ENCODE measurements around the gene MVP. TPM values are rescaled to one million over a fixed set of nuclear protein-coding genes. Genes with fewer than 3 reads are reported as not detected.

Gene MVP
- total RNA-seq, 1 experiment from 2014 or later: 72.5 TPM

DNA sequence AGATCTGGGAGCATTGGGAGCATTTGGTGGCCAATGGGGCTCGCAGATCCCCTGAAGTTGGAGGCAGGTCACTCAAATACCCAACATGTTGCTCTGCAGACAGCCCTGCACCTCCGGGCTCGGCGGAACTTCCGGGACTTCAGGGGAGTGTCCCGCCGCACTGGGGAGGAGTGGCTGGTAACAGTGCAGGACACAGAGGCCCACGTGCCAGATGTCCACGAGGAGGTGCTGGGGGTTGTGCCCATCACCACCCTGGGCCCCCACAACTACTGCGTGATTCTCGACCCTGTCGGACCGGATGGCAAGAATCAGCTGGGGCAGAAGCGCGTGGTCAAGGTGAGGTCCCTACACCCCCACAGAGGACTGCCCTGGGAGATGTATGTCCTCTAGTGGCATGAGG is 16.4 kb downstream of the MVP start:
- no peaks in the 10 kb centered on the region for H3K4me1 ChIP-seq
- no peak for DNase-seq
- intact Hi-C loops (cut with micrococcal nuclease; ENCODE audit: unreplicated experiment): no loop called here
- TF ChIP-seq CTCF (IDR thresholded peaks at IDR 0.05; ENCODE audit: insufficient read depth in 1 of 2, low read depth in 1 of 2, low read length in 1 of 2, severe bottlenecking in 1 of 2, unreplicated experiment in 1 of 2): no peak
- no peaks in the 10 kb centered on the region for H3K9me3 ChIP-seq
- H3K27me3 ChIP-seq (replicated peaks; ENCODE audit: control insufficient read depth, insufficient read depth, low read length): no peaks in the 10 kb centered on the region
- ChIA-PET CTCF (no interaction called here), POLR2A (no interaction called here)
- peaks cover 2% of the 10 kb centered on the region; the same call in 1 of the 2 replicates for H3K36me3 ChIP-seq (ENCODE audit: control insufficient read depth, insufficient read depth, low read length)
- no peak overlapping the region for H3K27ac Mint-ChIP-seq (ENCODE audit: unreplicated experiment)
- H3K4me3 Mint-ChIP-seq (ENCODE audit: unreplicated experiment): no peak overlapping the region
- no peaks in the 10 kb centered on the region for H3K27me3 Mint-ChIP-seq (ENCODE audit: insufficient read depth, unreplicated experiment)
- H3K4me1 Mint-ChIP-seq (ENCODE audit: low read depth, unreplicated experiment): no peaks in the 10 kb centered on the region
- no peaks in the 10 kb centered on the region for H3K9me3 Mint-ChIP-seq (ENCODE audit: unreplicated experiment)
- H3K36me3 Mint-ChIP-seq (ENCODE audit: insufficient read depth, unreplicated experiment): peaks cover 15% of the 10 kb centered on the region
- no peak overlapping the region for H3K4me3 ChIP-seq (ENCODE audit: low read depth, low read length)
- no TSS peak for BruUV-seq (replicated peaks)

- no peak overlapping the region for H3K4me3 ChIP-seq (ENCODE audit: low read depth, low read length)
- no peaks in the 10 kb centered on the region for H3K9me3 ChIP-seq
- H3K4me3 Mint-ChIP-seq (ENCODE audit: unreplicated experiment): no peak overlapping the region
- ChIA-PET CTCF (no interaction called here), POLR2A (no interaction called here)
- H3K27me3 Mint-ChIP-seq (ENCODE audit: insufficient read depth, unreplicated experiment): no peaks in the 10 kb centered on the region
- intact Hi-C loops (cut with micrococcal nuclease; ENCODE audit: unreplicated experiment): no loop called here
- DNase-seq: no peak
- peaks cover 2% of the 10 kb centered on the region; the same call in 1 of the 2 replicates for H3K36me3 ChIP-seq (ENCODE audit: control insufficient read depth, insufficient read depth, low read length)
- BruUV-seq (replicated peaks): no TSS peak
- H3K36me3 Mint-ChIP-seq (ENCODE audit: insufficient read depth, unreplicated experiment): peaks cover 15% of the 10 kb centered on the region
- H3K27me3 ChIP-seq (replicated peaks; ENCODE audit: control insufficient read depth, insufficient read depth, low read length): no peaks in the 10 kb centered on the region
- H3K9me3 Mint-ChIP-seq (ENCODE audit: unreplicated experiment): no peaks in the 10 kb centered on the region
- no peaks in the 10 kb centered on the region for H3K4me1 Mint-ChIP-seq (ENCODE audit: low read depth, unreplicated experiment)
- TF ChIP-seq CTCF (IDR thresholded peaks at IDR 0.05; ENCODE audit: insufficient read depth in 1 of 2, low read depth in 1 of 2, low read length in 1 of 2, severe bottlenecking in 1 of 2, unreplicated experiment in 1 of 2): no peak
- H3K27ac Mint-ChIP-seq (ENCODE audit: unreplicated experiment): no peak overlapping the region
- no peaks in the 10 kb centered on the region for H3K4me1 ChIP-seq
These were observed 17.6 kb downstream of the MVP start for GRCh38 chr16:29837841-29838240.

DNA sequence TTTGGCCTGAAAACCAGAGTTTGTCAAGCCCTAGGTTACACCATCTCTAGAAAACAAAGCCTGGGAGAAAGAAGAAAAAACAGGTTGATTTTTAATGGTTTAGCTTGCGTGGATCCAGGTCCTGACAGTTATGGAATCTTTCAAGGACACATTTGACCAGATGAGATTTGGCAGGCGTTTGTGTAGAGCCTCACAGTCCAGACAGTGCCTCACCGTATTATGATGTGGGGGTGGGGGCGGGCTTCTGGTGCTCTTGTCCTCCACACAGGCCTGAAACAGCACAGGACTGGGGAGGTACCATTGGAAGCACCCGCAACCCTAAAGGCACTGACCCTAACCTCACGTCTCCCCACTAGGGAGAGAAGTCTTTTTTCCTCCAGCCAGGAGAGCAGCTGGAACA is 19.6 kb downstream of the MVP start:
- H3K4me3 Mint-ChIP-seq (ENCODE audit: unreplicated experiment): no peak overlapping the region
- intact Hi-C loops (cut with micrococcal nuclease; ENCODE audit: unreplicated experiment): no loop called here
- H3K27me3 Mint-ChIP-seq (ENCODE audit: insufficient read depth, unreplicated experiment): no peaks in the 10 kb centered on the region
- no peaks in the 10 kb centered on the region; the same call in 1 of the 2 replicates for H3K36me3 ChIP-seq (ENCODE audit: control insufficient read depth, insufficient read depth, low read length)
- no peaks in the 10 kb centered on the region for H3K9me3 Mint-ChIP-seq (ENCODE audit: unreplicated experiment)
- no peaks in the 10 kb centered on the region for H3K4me1 Mint-ChIP-seq (ENCODE audit: low read depth, unreplicated experiment)
- peaks cover 11% of the 10 kb centered on the region for H3K36me3 Mint-ChIP-seq (ENCODE audit: insufficient read depth, unreplicated experiment)
- H3K27ac Mint-ChIP-seq (ENCODE audit: unreplicated experiment): no peak overlapping the region
- POLR2A ChIA-PET: no interaction called here
- no peaks in the 10 kb centered on the region for H3K27me3 ChIP-seq (replicated peaks; ENCODE audit: control insufficient read depth, insufficient read depth, low read length)
- no TSS peak for BruUV-seq (replicated peaks)
- no peaks in the 10 kb centered on the region for H3K4me1 ChIP-seq
- TF ChIP-seq CTCF (IDR thresholded peaks at IDR 0.05; ENCODE audit: insufficient read depth in 1 of 2, low read depth in 1 of 2, low read length in 1 of 2, severe bottlenecking in 1 of 2, unreplicated experiment in 1 of 2): no peak
- no peaks in the 10 kb centered on the region for H3K9me3 ChIP-seq
- H3K4me3 ChIP-seq (ENCODE audit: low read depth, low read length): no peak overlapping the region
- DNase-seq: no peak
- CTCF ChIA-PET: interaction anchor here (0.7 to 1.3 kb wide), 2 partner anchors 9 to 10 kb away, joined by 4 to 5 read pairs; no protein-coding TSS in a partner anchor
